DOHH2 (cell line): ENCODE measurements around the gene MRPL43.

Experiments used
- CTCF ChIP-seq: fragments of 200-600 bp; sonication (generic); IDR thresholded peaks from one replicate; pipeline ENCODE4 v1.5.1; 2014; ENCODE audit warnings: antibody characterized with exemption, mild to moderate bottlenecking, low read depth, low read length; ENCODE audit not compliant: poor library complexity, severe bottlenecking
- EZH2phosphoT487 ChIP-seq: fragments of 200-600 bp; sonication (generic); IDR thresholded peaks from 2 replicates; pipeline ENCODE4 v1.6.1; 2017; ENCODE audit warnings: borderline replicate concordance, mild to moderate bottlenecking, antibody characterized with exemption, low read length, moderate library complexity, mixed read lengths

GRCh38 chr10:101006593-101007098, 19.3 kb upstream of the MRPL43 start:
- TF ChIP-seq CTCF (no peak), EZH2phosphoT487 (no peak)
